ENCODE measurements around the gene LRRC15.

LRRC15 gene

GRCh38 chr3:194333212-194333980 is 36.1 kb downstream of the LRRC15 start:
- peak; percentile 77 to 87 for DNase-seq (ENCODE audit: low read depth in 2 of 2)

GRCh38 chr3:194332858-194333211 is 36.7 kb downstream of the LRRC15 start:
- no peak for DNase-seq (ENCODE audit: low read depth in 2 of 2)

- no peak for DNase-seq (ENCODE audit: low read depth in 2 of 2)
Measured at GRCh38 chr3:194330579-194330978, 39.0 kb downstream of the LRRC15 start.

GRCh38 chr3:194330160-194330559 is 39.4 kb downstream of the LRRC15 start:
- no peak for DNase-seq (ENCODE audit: low read depth in 2 of 2)

- no peak for DNase-seq (ENCODE audit: low read depth in 2 of 2)
Measured at GRCh38 chr3:194329583-194329965, 40.0 kb downstream of the LRRC15 start.

GRCh38 chr3:194328942-194329582 is 40.5 kb downstream of the LRRC15 start:
- no peak for DNase-seq (ENCODE audit: low read depth in 2 of 2)

GRCh38 chr3:194328053-194328657 is 41.4 kb downstream of the LRRC15 start:
- DNase-seq (ENCODE audit: low read depth in 2 of 2) = no peak

GRCh38 chr3:194327218-194328052 is 42.1 kb downstream of the LRRC15 start:
- DNase-seq (ENCODE audit: low read depth in 2 of 2) = no peak

- DNase-seq (ENCODE audit: low read depth in 2 of 2) = no peak
Measured at GRCh38 chr3:194326968-194327217, 42.6 kb downstream of the LRRC15 start.

GRCh38 chr3:194326192-194326967 is 43.2 kb downstream of the LRRC15 start:
- DNase-seq (ENCODE audit: low read depth in 2 of 2) = no peak

GRCh38 chr3:194325424-194326153 is 44.0 kb downstream of the LRRC15 start:
- DNase-seq (ENCODE audit: low read depth in 2 of 2) = no peak

GRCh38 chr3:194324823-194325327 is 44.7 kb downstream of the LRRC15 start:
- DNase-seq (ENCODE audit: low read depth in 2 of 2) = no peak

- DNase-seq (ENCODE audit: low read depth in 2 of 2) = no peak
Measured at GRCh38 chr3:194323785-194324735, 45.5 kb downstream of the LRRC15 start.

GRCh38 chr3:194322678-194323211 is 46.8 kb downstream of the LRRC15 start:
- DNase-seq (ENCODE audit: low read depth in 2 of 2) = no peak

GRCh38 chr3:194321693-194322640 is 47.6 kb downstream of the LRRC15 start:
- no peak for DNase-seq (ENCODE audit: low read depth in 2 of 2)

- no peak for DNase-seq (ENCODE audit: low read depth in 2 of 2)
Measured at GRCh38 chr3:194320744-194321243, 48.7 kb downstream of the LRRC15 start.

GRCh38 chr3:194320100-194320499 is 49.4 kb downstream of the LRRC15 start:
- no peak for DNase-seq (ENCODE audit: low read depth in 2 of 2)

All from stimulated activated CD4-positive, alpha-beta T cell treated with anti-CD3 and anti-CD28 coated beads, Interleukin-1b, Interleukin-23, amount 100 ng/mL, for 1 hour (primary cell).